Small intestine (tissue), 7 donors: ENCODE data around the gene FAM193B. TPM values are rescaled to one million over a fixed set of nuclear protein-coding genes. Genes with fewer than 3 reads are reported as not detected.

Experiments
- DNase-seq, 2 donors: peaks; one replicate each; pipeline versions ENCODE4 v3.0.0 to v3.0.0-alpha.2; 2013
- FAIRE-seq: peaks from 2 replicates; lab custom pipeline; 2012; peaks lifted over from hg19 to GRCh38; lab: Jason Lieb, UNC
- H3K27ac ChIP-seq, 3 donors: one replicate each; pipeline ENCODE4 v1.5.1; 2013; ENCODE audit warnings: low read length in 2 of 3, mild to moderate bottlenecking in 2 of 3, control low read depth in 1 of 3, inconsistent platforms in 1 of 3, low read depth in 1 of 3, moderate library complexity in 1 of 3
- H3K27me3 ChIP-seq, 3 donors: one replicate each; pipeline ENCODE4 v1.6.1; 2013; ENCODE audit warnings: low read length in 3 of 3, inconsistent platforms in 1 of 3; ENCODE audit not compliant: control insufficient read depth in 3 of 3, insufficient read depth in 3 of 3
- H3K36me3 ChIP-seq, 3 donors: one replicate each; pipeline ENCODE4 v1.6.1; 2013; ENCODE audit warnings: low read length in 3 of 3, inconsistent platforms in 1 of 3, low read depth in 1 of 3, mild to moderate bottlenecking in 1 of 3, moderate library complexity in 1 of 3; ENCODE audit not compliant: control insufficient read depth in 3 of 3, insufficient read depth in 2 of 3
- H3K4me1 ChIP-seq, 3 donors: one replicate each; pipeline ENCODE4 v1.6.1; 2013; ENCODE audit warnings: low read length in 2 of 3, inconsistent platforms in 1 of 3, low read depth in 1 of 3, mild to moderate bottlenecking in 1 of 3, moderate library complexity in 1 of 3; ENCODE audit not compliant: control insufficient read depth in 3 of 3, insufficient read depth in 2 of 3
- H3K4me3 ChIP-seq, 3 donors: one replicate each; pipeline ENCODE4 v1.5.1; 2013; ENCODE audit warnings: low read length in 3 of 3, control low read depth in 1 of 3, inconsistent platforms in 1 of 3, low read depth in 1 of 3, mild to moderate bottlenecking in 1 of 3, moderate library complexity in 1 of 3
- H3K9me3 ChIP-seq, 2 donors: one replicate each; pipeline ENCODE4 v1.6.1; 2013; ENCODE audit warnings: low read depth in 1 of 2, low read length in 1 of 2; ENCODE audit not compliant: control insufficient read depth in 2 of 2, insufficient read depth in 1 of 2
- WGBS, 3 donors: extraction: QIAGEN DNeasy Blood & Tissue Kit; methylation state at CpG; one replicate each; pipeline ENCODE4 v1.1.7; 2013; 5-methylcytosine and 5-hydroxymethylcytosine counted together
- polyA plus RNA-seq, 4 donors: library from polyadenylated mRNA; stranded (reverse) in 3 of 4; unstranded in 1 of 4; fragments of 200-250 nt in 3 of 4; fragments of 120-200 nt in 1 of 4; gene quantifications; one replicate each; pipeline versions ENCODE4 v1.2.1 to v1.2.3, GENCODE V29; 2013
- donor health status: healthy with polysubstance abuse.
- donor health status: control.
- donor health status: control.
- donor health status: Bipolar disorder and iron deficiency.
- donor health status: healthy.

The FAM193B gene
- polyA plus RNA-seq, 4 donors = 68.7 to 336 (median 155) TPM

GRCh38 chr5:177520916-177521513, 33.3 kb downstream of the FAM193B start:
- Histone ChIP-seq H3K27ac (no peak overlapping the region), H3K27me3 (no peaks in the 10 kb centered on the region), H3K36me3 (peaks cover 6 to 59% (median 15%) of the 10 kb centered on the region in 3 donors), H3K9me3 (no peaks in the 10 kb centered on the region), H3K4me3 (no peak overlapping the region), H3K4me1 (peaks cover 0 to 6% (median 2%) of the 10 kb centered on the region in 3 donors)
- no peak for DNase-seq
- FAIRE-seq = no peak
- WGBS, 3 donors = 74 to 95% (median 78%) methylated on average over 2 of the region's 2 CpGs

- 95% methylated on average over 3 of the region's 3 CpGs for WGBS, 3 donors
- DNase-seq (no peak), FAIRE-seq (no peak)
- Histone ChIP-seq H3K27ac (no peak overlapping the region), H3K27me3 (no peaks in the 10 kb centered on the region), H3K4me3 (no peak overlapping the region), H3K36me3 (peaks cover 7 to 59% (median 11%) of the 10 kb centered on the region in 3 donors), H3K4me1 (peaks cover 5 to 9% (median 9%) of the 10 kb centered on the region in 3 donors), H3K9me3 (no peaks in the 10 kb centered on the region)
Observed at GRCh38 chr5:177520271-177520670, 34.1 kb downstream of the FAM193B start.

GRCh38 chr5:177519463-177520235, 34.7 kb downstream of the FAM193B start:
- Histone ChIP-seq H3K4me1 (peaks cover 5 to 9% (median 9%) of the 10 kb centered on the region in 3 donors), H3K27me3 (no peaks in the 10 kb centered on the region), H3K9me3 (no peaks in the 10 kb centered on the region), H3K4me3 (no peak overlapping the region), H3K36me3 (peaks cover 10 to 59% (median 11%) of the 10 kb centered on the region in 3 donors), H3K27ac (no peak overlapping the region)
- DNase-seq (no peak), FAIRE-seq (no peak)
- 82 to 92% (median 85%) methylated on average over 13 of the region's 13 CpGs for WGBS, 3 donors

GRCh38 chr5:177516601-177517568, 37.5 kb downstream of the FAM193B start, which contains the start of gene DDX41:
DDX41 (minus strand) TSS chr5:177516961; CDS start chr5:177516945, 16 bp downstream.
- Histone ChIP-seq H3K4me1 (peaks cover 5 to 9% (median 9%) of the 10 kb centered on the region in 3 donors), H3K36me3 (peaks cover 9 to 70% (median 17%) of the 10 kb centered on the region in 3 donors), H3K9me3 (no peaks in the 10 kb centered on the region), H3K4me3 (peak within 1 kb of the TSS; percentile 65 to 98 (median 90)), H3K27me3 (no peaks in the 10 kb centered on the region), H3K27ac (peak within 1 kb of the TSS; percentile 79 to 82 (median 80))
- 0% methylated on average over 95 to 96 of the region's 96 CpGs for WGBS, 3 donors
- DNase-seq = peak; percentile 99
- FAIRE-seq = peak; percentile 85

GRCh38 chr5:177515580-177515979, 38.8 kb downstream of the FAM193B start:
- H3K4me3 ChIP-seq = peak overlapping the region in 2 of 3 donors; percentile 90 to 98
- no peaks in the 10 kb centered on the region for H3K27me3 ChIP-seq
- no peaks in the 10 kb centered on the region for H3K9me3 ChIP-seq
- H3K27ac ChIP-seq = no peak overlapping the region
- peaks cover 6 to 70% (median 21%) of the 10 kb centered on the region in 3 donors for H3K36me3 ChIP-seq
- WGBS, 3 donors = 87% methylated on average over 7 of the region's 7 CpGs
- peaks cover 5 to 9% (median 9%) of the 10 kb centered on the region in 3 donors for H3K4me1 ChIP-seq
- DNase-seq (no peak), FAIRE-seq (no peak)

- DNase-seq (no peak), FAIRE-seq (no peak)
- Histone ChIP-seq H3K4me1 (peaks cover 5 to 9% (median 9%) of the 10 kb centered on the region in 3 donors), H3K4me3 (no peak overlapping the region), H3K27me3 (no peaks in the 10 kb centered on the region), H3K9me3 (no peaks in the 10 kb centered on the region), H3K36me3 (peaks cover 6 to 67% (median 18%) of the 10 kb centered on the region in 3 donors), H3K27ac (no peak overlapping the region)
- 93 to 96% (median 94%) methylated on average over 11 of the region's 11 CpGs for WGBS, 3 donors
Observed at GRCh38 chr5:177514541-177514940, 39.8 kb downstream of the FAM193B start.

GRCh38 chr5:177513500-177513899, 40.9 kb downstream of the FAM193B start:
- Histone ChIP-seq H3K4me3 (no peak overlapping the region), H3K9me3 (no peaks in the 10 kb centered on the region), H3K27me3 (no peaks in the 10 kb centered on the region), H3K36me3 (peaks cover 6 to 66% (median 18%) of the 10 kb centered on the region in 3 donors), H3K27ac (no peak overlapping the region), H3K4me1 (peaks cover 5 to 9% (median 5%) of the 10 kb centered on the region in 3 donors)
- WGBS, 3 donors = 96% methylated on average over 14 to 15 of the region's 15 CpGs
- no peak for DNase-seq
- no peak for FAIRE-seq
